ENCODE results near the gene B4GALNT4.

GRCh38 chr11:384511-384910, 15.2 kb downstream of the B4GALNT4 start:
- no peak for TF ChIP-seq CTCF (IDR thresholded peaks at IDR 0.05; ENCODE audit: borderline replicate concordance, extremely low read depth, low read length, poor library complexity, severe bottlenecking)
- no peak for TF ChIP-seq EZH2 (IDR thresholded peaks at IDR 0.05; ENCODE audit: borderline replicate concordance, low read depth, low read length, severe bottlenecking)

Data from DND-41 (cell line).